ENCODE measurements around the gene EHMT1. TPM values are rescaled to one million over a fixed set of nuclear protein-coding genes. Genes with fewer than 3 reads are reported as not detected.
A peak's percentile ranks its signal among the peaks of the same experiment; 100 is the strongest.

EHMT1 gene
- total RNA-seq, 1 donor, result 56.6 TPM

DNA sequence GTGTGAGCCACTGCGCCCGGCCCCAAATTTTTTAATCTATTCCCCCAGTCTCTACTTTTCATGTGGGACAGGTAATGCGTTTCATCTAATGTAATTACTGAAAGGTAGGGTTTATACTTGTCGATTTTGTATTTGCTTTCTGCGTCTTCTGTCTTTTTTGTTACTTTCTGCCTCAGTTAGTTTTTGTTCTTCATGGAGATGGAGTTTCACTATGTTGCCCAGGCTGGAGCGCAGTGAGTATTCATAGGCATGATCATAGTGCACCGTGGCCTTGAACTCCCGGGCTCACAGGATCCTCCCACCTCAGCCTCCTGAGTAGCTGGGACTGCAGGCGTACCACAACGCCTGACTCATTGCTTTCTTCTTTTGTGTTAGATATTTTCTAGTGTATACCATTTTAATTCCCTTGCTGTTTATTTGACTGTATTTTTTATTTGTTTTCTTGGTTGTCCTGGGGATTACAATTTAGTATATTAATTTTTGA is 23.4 kb downstream of the EHMT1 start:
- Histone ChIP-seq H3K27me3 (ENCODE audit: insufficient read depth, low read length) (no peaks in the 10 kb centered on the region), H3K4me1 (ENCODE audit: insufficient read depth, low read length) (peaks cover 36% of the 10 kb centered on the region), H3K9me3 (ENCODE audit: low read depth, low read length) (no peaks in the 10 kb centered on the region), H3K4me3 (ENCODE audit: low read length) (no peak overlapping the region)

- H3K9me3 ChIP-seq (ENCODE audit: low read depth, low read length), result no peaks in the 10 kb centered on the region
- no peaks in the 10 kb centered on the region for H3K27me3 ChIP-seq (ENCODE audit: insufficient read depth, low read length)
- H3K4me3 ChIP-seq (ENCODE audit: low read length), result no peak overlapping the region
- peaks cover 41% of the 10 kb centered on the region for H3K4me1 ChIP-seq (ENCODE audit: insufficient read depth, low read length)
Measured at GRCh38 chr9:137642892-137643291, 24.1 kb downstream of the EHMT1 start.

DNA sequence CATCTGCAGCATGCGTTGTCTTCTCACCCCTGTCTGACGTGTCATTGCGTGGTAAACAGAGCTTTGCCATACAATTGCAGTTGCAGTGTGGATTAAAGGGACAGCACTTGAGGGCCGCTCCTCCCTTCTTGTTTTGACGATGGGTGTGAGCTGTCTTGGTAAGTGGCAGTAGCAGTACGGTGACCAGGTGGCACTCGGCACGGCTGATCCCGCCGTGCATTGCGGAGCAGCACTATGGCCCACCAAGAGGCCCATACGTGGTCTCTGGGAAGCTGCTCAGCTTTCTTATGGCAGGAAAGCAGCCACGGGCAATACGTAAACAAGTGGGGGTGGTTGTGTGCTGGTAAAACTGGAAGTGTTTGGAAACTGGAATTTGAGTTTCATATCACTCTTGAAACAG is 25.1 kb downstream of the EHMT1 start:
- H3K27me3 ChIP-seq (ENCODE audit: insufficient read depth, low read length), result no peaks in the 10 kb centered on the region
- peaks cover 35% of the 10 kb centered on the region for H3K4me1 ChIP-seq (ENCODE audit: insufficient read depth, low read length)
- no peak overlapping the region for H3K4me3 ChIP-seq (ENCODE audit: low read length)
- no peaks in the 10 kb centered on the region for H3K9me3 ChIP-seq (ENCODE audit: low read depth, low read length)

- peaks cover 37% of the 10 kb centered on the region for H3K4me1 ChIP-seq (ENCODE audit: insufficient read depth, low read length)
- no peak overlapping the region for H3K4me3 ChIP-seq (ENCODE audit: low read length)
Measured at GRCh38 chr9:137645211-137645610, 26.4 kb downstream of the EHMT1 start.

DNA sequence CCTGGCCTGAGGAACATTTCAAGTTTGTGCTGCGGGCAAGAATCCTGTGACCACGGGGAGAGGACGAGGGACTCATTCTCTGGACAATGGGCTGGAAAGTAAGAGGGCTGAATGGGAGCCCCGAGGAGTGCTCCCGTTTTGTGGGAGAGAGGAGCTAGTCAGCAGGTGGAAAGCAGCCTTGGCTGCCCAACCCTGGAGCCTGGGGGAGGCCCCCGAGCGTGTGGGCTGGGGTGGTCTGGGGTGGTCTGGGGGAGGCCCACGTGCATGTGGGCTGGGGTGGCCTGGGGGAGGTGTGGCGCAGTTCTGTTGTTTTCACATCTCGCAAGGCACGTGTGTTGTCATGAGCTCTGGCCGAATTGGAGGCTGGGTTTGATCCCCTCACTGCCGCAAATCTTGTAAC is 27.5 kb downstream of the EHMT1 start:
- Histone ChIP-seq H3K9me3 (ENCODE audit: low read depth, low read length) (no peaks in the 10 kb centered on the region), H3K4me3 (ENCODE audit: low read length) (no peak overlapping the region), H3K27me3 (ENCODE audit: insufficient read depth, low read length) (no peaks in the 10 kb centered on the region), H3K4me1 (ENCODE audit: insufficient read depth, low read length) (peaks cover 34% of the 10 kb centered on the region)

More at GRCh38 chr9:137645211-137645610, 26.4 kb downstream of the EHMT1 start:
- H3K27me3 ChIP-seq (ENCODE audit: insufficient read depth, low read length), result no peaks in the 10 kb centered on the region
- no peaks in the 10 kb centered on the region for H3K9me3 ChIP-seq (ENCODE audit: low read depth, low read length)

GRCh38 chr9:137647096-137647714 is 28.4 kb downstream of the EHMT1 start:
- peak overlapping the region; percentile 21 for H3K4me3 ChIP-seq (ENCODE audit: low read length)
- no peaks in the 10 kb centered on the region for H3K9me3 ChIP-seq (ENCODE audit: low read depth, low read length)
- no peaks in the 10 kb centered on the region for H3K27me3 ChIP-seq (ENCODE audit: insufficient read depth, low read length)
- H3K4me1 ChIP-seq (ENCODE audit: insufficient read depth, low read length), result peaks cover 34% of the 10 kb centered on the region

DNA sequence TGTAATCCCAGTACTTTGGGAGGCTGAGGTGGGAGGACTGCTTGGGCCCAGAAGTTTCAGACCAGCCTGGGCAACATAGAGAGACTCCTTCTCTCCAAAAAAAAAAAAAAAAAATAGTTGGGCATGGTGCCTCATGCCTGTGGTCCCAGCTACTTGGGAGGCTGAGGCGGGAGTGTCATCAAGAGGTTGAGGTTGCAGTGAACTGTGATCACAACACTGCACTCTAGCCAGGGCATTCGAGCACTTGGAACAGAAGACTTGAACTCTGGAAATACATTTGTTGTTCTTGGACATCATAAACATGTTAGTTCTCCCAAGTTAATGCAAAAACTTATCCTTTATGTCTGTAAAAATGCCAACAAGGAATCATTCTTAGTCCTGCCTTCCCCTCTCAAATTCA is 29.6 kb downstream of the EHMT1 start:
- no peaks in the 10 kb centered on the region for H3K9me3 ChIP-seq (ENCODE audit: low read depth, low read length)
- peaks cover 34% of the 10 kb centered on the region for H3K4me1 ChIP-seq (ENCODE audit: insufficient read depth, low read length)
- no peak overlapping the region for H3K4me3 ChIP-seq (ENCODE audit: low read length)
- no peaks in the 10 kb centered on the region for H3K27me3 ChIP-seq (ENCODE audit: insufficient read depth, low read length)

- H3K27me3 ChIP-seq (ENCODE audit: insufficient read depth, low read length), result no peaks in the 10 kb centered on the region
- no peak overlapping the region for H3K4me3 ChIP-seq (ENCODE audit: low read length)
- H3K4me1 ChIP-seq (ENCODE audit: insufficient read depth, low read length), result peaks cover 34% of the 10 kb centered on the region
- H3K9me3 ChIP-seq (ENCODE audit: low read depth, low read length), result no peaks in the 10 kb centered on the region
Measured at GRCh38 chr9:137649553-137649952, 30.7 kb downstream of the EHMT1 start.

- no peak overlapping the region for H3K4me3 ChIP-seq (ENCODE audit: low read length)
- H3K4me1 ChIP-seq (ENCODE audit: insufficient read depth, low read length), result peaks cover 33% of the 10 kb centered on the region
- H3K9me3 ChIP-seq (ENCODE audit: low read depth, low read length), result no peaks in the 10 kb centered on the region
- H3K27me3 ChIP-seq (ENCODE audit: insufficient read depth, low read length), result no peaks in the 10 kb centered on the region
Measured at GRCh38 chr9:137650259-137650658, 31.5 kb downstream of the EHMT1 start.

GRCh38 chr9:137650779-137651178 is 32.0 kb downstream of the EHMT1 start:
- Histone ChIP-seq H3K9me3 (ENCODE audit: low read depth, low read length) (no peaks in the 10 kb centered on the region), H3K4me1 (ENCODE audit: insufficient read depth, low read length) (peaks cover 29% of the 10 kb centered on the region), H3K4me3 (ENCODE audit: low read length) (no peak overlapping the region), H3K27me3 (ENCODE audit: insufficient read depth, low read length) (no peaks in the 10 kb centered on the region)

DNA sequence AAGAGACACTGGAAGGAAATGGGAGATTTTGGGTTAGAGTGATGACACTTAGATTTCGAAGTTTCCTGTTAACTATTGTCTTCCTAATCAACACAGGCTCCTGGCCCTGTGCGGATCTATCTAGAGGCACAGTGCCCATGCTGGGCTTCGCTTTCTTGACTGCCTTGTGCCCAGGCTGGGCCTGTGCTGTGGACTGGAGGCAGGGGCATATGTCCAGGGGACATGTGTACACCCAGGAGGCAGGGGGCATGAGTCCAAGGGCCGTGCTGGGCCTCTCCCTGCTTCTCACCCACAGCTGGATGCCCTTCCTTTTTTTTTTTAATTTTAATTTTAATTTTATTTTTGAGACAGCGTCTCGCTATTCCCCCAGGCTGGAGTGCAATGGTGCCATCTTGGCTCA is 37.6 kb downstream of the EHMT1 start:
- Histone ChIP-seq H3K4me1 (ENCODE audit: insufficient read depth, low read length) (peaks cover 4% of the 10 kb centered on the region), H3K9me3 (ENCODE audit: low read depth, low read length) (no peaks in the 10 kb centered on the region), H3K27me3 (ENCODE audit: insufficient read depth, low read length) (no peaks in the 10 kb centered on the region), H3K4me3 (ENCODE audit: low read length) (no peak overlapping the region)

DNA sequence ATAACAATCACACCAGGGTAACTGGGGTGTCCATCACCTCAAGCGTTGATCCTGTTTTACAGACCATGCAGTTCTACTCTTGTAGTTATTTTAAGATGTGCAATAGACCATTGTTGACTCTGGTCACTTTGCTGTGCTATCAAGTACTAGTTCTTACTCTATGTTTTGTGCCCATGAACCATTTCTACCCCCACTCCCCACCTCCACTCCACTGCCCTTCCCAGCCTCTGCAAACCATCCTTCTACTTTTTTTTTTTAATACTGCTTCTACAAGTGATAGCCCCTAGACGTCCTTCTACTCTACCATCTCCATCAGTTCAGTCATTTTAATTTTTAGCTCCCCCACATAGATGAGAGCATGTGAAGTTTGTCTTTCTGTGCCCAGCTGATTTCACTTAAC is 38.8 kb downstream of the EHMT1 start:
- H3K4me1 ChIP-seq (ENCODE audit: insufficient read depth, low read length), result peaks cover 4% of the 10 kb centered on the region
- H3K9me3 ChIP-seq (ENCODE audit: low read depth, low read length), result no peaks in the 10 kb centered on the region
- H3K27me3 ChIP-seq (ENCODE audit: insufficient read depth, low read length), result no peaks in the 10 kb centered on the region
- no peak overlapping the region for H3K4me3 ChIP-seq (ENCODE audit: low read length)

- Histone ChIP-seq H3K4me3 (ENCODE audit: low read length) (no peak overlapping the region), H3K27me3 (ENCODE audit: insufficient read depth, low read length) (no peaks in the 10 kb centered on the region), H3K9me3 (ENCODE audit: low read depth, low read length) (no peaks in the 10 kb centered on the region), H3K4me1 (ENCODE audit: insufficient read depth, low read length) (peaks cover 4% of the 10 kb centered on the region)
Measured at GRCh38 chr9:137658781-137659180, 40.0 kb downstream of the EHMT1 start.

DNA sequence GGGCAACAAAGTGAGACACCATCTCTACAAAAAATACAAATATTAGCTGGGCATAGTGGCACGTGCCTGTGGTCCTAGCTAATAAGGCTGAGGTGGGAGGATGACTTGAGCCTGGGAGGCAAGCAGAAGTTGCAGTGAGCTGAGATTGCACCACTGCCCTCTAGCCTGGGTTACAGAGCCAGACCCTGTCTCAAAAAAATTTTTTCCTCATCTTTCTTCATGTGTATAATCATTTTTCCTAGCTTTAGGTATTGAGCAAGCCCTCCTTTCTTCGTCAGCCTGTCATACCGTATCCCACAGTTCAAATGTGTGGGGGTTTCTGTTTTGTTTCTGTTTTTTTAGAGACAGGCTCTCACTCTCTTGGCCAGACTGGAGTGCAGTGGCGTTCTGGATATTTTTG is 41.3 kb downstream of the EHMT1 start:
- peaks cover 4% of the 10 kb centered on the region for H3K4me1 ChIP-seq (ENCODE audit: insufficient read depth, low read length)
- H3K27me3 ChIP-seq (ENCODE audit: insufficient read depth, low read length), result no peaks in the 10 kb centered on the region
- no peaks in the 10 kb centered on the region for H3K9me3 ChIP-seq (ENCODE audit: low read depth, low read length)
- H3K4me3 ChIP-seq (ENCODE audit: low read length), result no peak overlapping the region

DNA sequence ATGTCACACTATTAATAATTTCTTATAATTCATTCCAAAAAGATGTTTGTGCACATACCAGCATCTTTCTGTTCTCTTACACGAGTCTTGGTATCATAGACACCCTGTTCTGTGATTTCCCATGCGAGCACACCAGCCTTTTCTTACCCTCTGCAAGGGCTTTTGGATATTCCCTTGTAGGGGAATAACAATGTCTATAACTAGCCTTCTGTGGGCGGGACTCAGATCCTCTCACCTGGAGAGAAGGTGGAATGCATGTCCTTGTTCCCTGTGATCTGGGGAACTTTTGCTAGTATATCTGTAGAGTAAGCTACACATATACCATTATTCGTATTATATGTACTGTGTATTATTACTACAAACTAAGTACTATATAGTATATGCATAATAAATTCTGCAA is 44.8 kb downstream of the EHMT1 start:
- Histone ChIP-seq H3K9me3 (ENCODE audit: low read depth, low read length) (no peaks in the 10 kb centered on the region), H3K4me3 (ENCODE audit: low read length) (no peak overlapping the region), H3K4me1 (ENCODE audit: insufficient read depth, low read length) (peaks cover 22% of the 10 kb centered on the region), H3K27me3 (ENCODE audit: insufficient read depth, low read length) (no peaks in the 10 kb centered on the region)

DNA sequence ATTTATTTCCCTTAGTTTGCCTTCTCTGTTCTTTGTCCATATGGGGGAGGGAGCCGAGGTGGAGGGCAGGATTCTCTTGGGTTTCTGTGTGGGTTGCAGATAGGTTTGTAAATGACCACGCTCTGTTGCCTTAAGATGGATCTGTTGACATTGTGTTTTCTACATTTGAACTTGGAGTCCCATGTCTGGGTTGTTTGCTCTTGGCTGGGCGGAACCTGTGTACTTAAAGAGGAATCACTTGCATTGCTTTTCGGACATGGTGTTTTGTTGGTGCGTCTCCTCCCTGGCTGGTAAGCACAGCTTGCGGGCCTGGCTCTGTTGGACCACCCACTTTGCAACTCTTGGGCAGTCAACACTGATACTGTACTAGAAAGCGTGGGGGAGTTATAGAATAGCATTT is 45.9 kb downstream of the EHMT1 start:
- Histone ChIP-seq H3K27me3 (ENCODE audit: insufficient read depth, low read length) (no peaks in the 10 kb centered on the region), H3K9me3 (ENCODE audit: low read depth, low read length) (no peaks in the 10 kb centered on the region), H3K4me3 (ENCODE audit: low read length) (no peak overlapping the region), H3K4me1 (ENCODE audit: insufficient read depth, low read length) (peaks cover 19% of the 10 kb centered on the region)

Measured in mononuclear cell (primary cell).